Keratinocyte (primary cell): Measurements from ENCODE around the gene CD47. TPM values are rescaled to one million over a fixed set of nuclear protein-coding genes. Genes with fewer than 3 reads are reported as not detected.

ENCODE experiments used
- DNase-seq: peaks from one replicate; pipeline ENCODE4 v3.0.0-alpha.2; 2011; ENCODE audit warnings: low read depth, missing footprints, low spot score
- FAIRE-seq: peaks from 2 replicates; lab custom pipeline; 2011; peaks lifted over from hg19 to GRCh38; lab: Jason Lieb, UNC
- H2AFZ ChIP-seq: 2 replicates; pipeline ENCODE4 v1.6.0; 2012; ENCODE audit warnings: low read length, control low read depth, inconsistent platforms; ENCODE audit not compliant: control insufficient read depth
- H3K27ac ChIP-seq: 2 replicates; pipeline ENCODE4 v1.5.1; 2011; ENCODE audit warnings: low read length; ENCODE audit not compliant: control insufficient read depth, insufficient read depth
- H3K27me3 ChIP-seq: 3 replicates; pipeline ENCODE4 v1.6.0; 2011; ENCODE audit warnings: low read length; ENCODE audit not compliant: control insufficient read depth, insufficient read depth; ENCODE audit errors: extremely low read depth
- H3K36me3 ChIP-seq, 2 experiments: 2 replicates in 1 of 2; 3 replicates in 1 of 2; pipeline ENCODE4 v1.5.1; 2011; ENCODE audit warnings: low read length in 2 of 2, mild to moderate bottlenecking in 1 of 2; ENCODE audit not compliant: control insufficient read depth in 2 of 2, insufficient read depth in 2 of 2; ENCODE audit errors: extremely low read depth in 1 of 2
- H3K4me1 ChIP-seq: 3 replicates; pipeline ENCODE4 v1.5.1; 2011; ENCODE audit warnings: low read length; ENCODE audit not compliant: control insufficient read depth, insufficient read depth; ENCODE audit errors: extremely low read depth
- H3K4me2 ChIP-seq: 3 replicates; pipeline ENCODE4 v1.6.0; 2011; ENCODE audit warnings: low read depth, low read length; ENCODE audit not compliant: control insufficient read depth, insufficient read depth; ENCODE audit errors: extremely low read depth
- H3K4me3 ChIP-seq, 3 experiments: fragments of 200-600 bp in 1 of 3; sonication (generic) in 1 of 3; 2 replicates in 2 of 3; 3 replicates in 1 of 3; pipeline ENCODE4 v1.5.1; 2011 to 2016; ENCODE audit warnings: low read length in 3 of 3, mild to moderate bottlenecking in 3 of 3, control low read depth in 2 of 3, inconsistent platforms in 1 of 3, low read depth in 1 of 3, mixed read lengths in 1 of 3, mixed run types in 1 of 3, moderate library complexity in 1 of 3; ENCODE audit not compliant: control insufficient read depth in 2 of 3, insufficient read depth in 2 of 3; ENCODE audit errors: extremely low read depth in 1 of 3
- H3K79me2 ChIP-seq: 2 replicates; pipeline ENCODE4 v1.6.0; 2012; ENCODE audit warnings: low read length; ENCODE audit not compliant: control insufficient read depth, insufficient read depth
- H3K9ac ChIP-seq: 3 replicates; pipeline ENCODE4 v1.6.0; 2011; ENCODE audit warnings: low read length; ENCODE audit not compliant: control insufficient read depth, insufficient read depth; ENCODE audit errors: extremely low read depth
- H3K9me1 ChIP-seq: 3 replicates; pipeline ENCODE4 v1.6.0; 2011; ENCODE audit warnings: low read length; ENCODE audit not compliant: control insufficient read depth, insufficient read depth; ENCODE audit errors: extremely low read depth
- H3K9me3 ChIP-seq: 2 replicates; pipeline ENCODE4 v1.5.1; 2012; ENCODE audit warnings: low read depth, low read length; ENCODE audit not compliant: control insufficient read depth
- H4K20me1 ChIP-seq: 3 replicates; pipeline ENCODE4 v1.6.0; 2011; ENCODE audit warnings: low read length; ENCODE audit not compliant: control insufficient read depth, insufficient read depth; ENCODE audit errors: extremely low read depth
- EZH2 ChIP-seq: IDR thresholded peaks from one replicate; pipeline ENCODE4 v1.6.1; 2012; ENCODE audit warnings: inconsistent platforms, mild to moderate bottlenecking, low read length, moderate library complexity
- dilution Hi-C: fragments of 300-500 bp; cut with MboI; formaldehyde crosslinking; loops from one replicate; pipeline ENCODE4 v1.7.0; 2020; ENCODE audit warnings: low sequenced_read_pairs; ENCODE audit not compliant: extremely low pct_ligation_motif_present
- polyA plus RNA-seq, 5 experiments: library from polyadenylated mRNA; depleted of rRNA in 3 of 5; stranded (reverse) in 3 of 5; stranded (forward) in 1 of 5; unstranded in 1 of 5; fragments of >200 nt; gene quantifications; 1 replicate in 1 of 5; 2 replicates in 3 of 5; 3 replicates in 1 of 5; pipeline versions ENCODE4 v1.2.1 to v1.2.3, GENCODE V29; 2011 to 2012; ENCODE audit warnings: missing spikeins in 2 of 5, low read depth in 1 of 5, low replicate concordance in 1 of 5
- TF ChIP-seq, protein P1 (sequence below), 3 experiments: IDR thresholded peaks in 1 of 3; conservative IDR thresholded peaks in 1 of 3; optimal IDR thresholded peaks in 1 of 3; 2 replicates in 2 of 3; 3 replicates in 1 of 3; pipeline versions ENCODE3 to v1.5.1; 2011; ENCODE audit warnings: low read length in 3 of 3, mild to moderate bottlenecking in 3 of 3, moderate library complexity in 2 of 3, control low read depth in 1 of 3, inconsistent platforms in 1 of 3; ENCODE audit not compliant: insufficient read depth in 2 of 3; ENCODE audit errors: extremely low read depth in 1 of 3

The CD47 gene
- polyA plus RNA-seq, 1 donor (not counting 4 experiments of a cell fraction or from before 2014, with no cell fraction given): 96.5 TPM

DNA sequence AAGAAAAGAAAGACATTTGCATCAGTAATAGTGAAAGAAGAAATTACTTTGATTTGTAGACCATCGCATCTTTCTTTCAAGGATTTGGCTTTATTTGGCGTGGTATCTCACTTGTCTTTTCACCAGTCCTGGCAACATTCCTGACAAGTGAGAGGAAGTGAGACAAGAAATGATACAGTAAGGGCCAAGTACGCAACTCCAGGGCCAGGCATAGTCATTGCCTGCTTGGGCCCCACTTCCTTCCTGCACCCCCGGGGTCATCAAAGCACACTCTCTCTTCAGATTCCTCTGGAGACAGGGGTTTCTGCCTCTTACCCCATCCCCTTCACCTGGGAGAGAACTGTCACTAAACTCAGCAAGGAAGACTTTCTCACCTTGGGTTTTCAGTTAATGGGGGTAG is 55.1 kb downstream of the CD47 start:
- dilution Hi-C loops: no loop called here
- no peak overlapping the region for H3K9ac ChIP-seq
- H3K9me3 ChIP-seq: no peaks in the 10 kb centered on the region
- no peak overlapping the region for H3K27ac ChIP-seq
- no peak overlapping the region for H3K4me3 ChIP-seq
- peaks cover 9% of the 10 kb centered on the region for H3K4me1 ChIP-seq
- H3K36me3 ChIP-seq: no peaks in the 10 kb centered on the region
- no peaks in the 10 kb centered on the region for H3K79me2 ChIP-seq
- no peak for FAIRE-seq
- H3K9me1 ChIP-seq: no peaks in the 10 kb centered on the region
- H3K4me2 ChIP-seq: no peak overlapping the region
- H3K27me3 ChIP-seq: no peaks in the 10 kb centered on the region
- TF ChIP-seq EZH2: no peak
- TF ChIP-seq, protein P1, sequence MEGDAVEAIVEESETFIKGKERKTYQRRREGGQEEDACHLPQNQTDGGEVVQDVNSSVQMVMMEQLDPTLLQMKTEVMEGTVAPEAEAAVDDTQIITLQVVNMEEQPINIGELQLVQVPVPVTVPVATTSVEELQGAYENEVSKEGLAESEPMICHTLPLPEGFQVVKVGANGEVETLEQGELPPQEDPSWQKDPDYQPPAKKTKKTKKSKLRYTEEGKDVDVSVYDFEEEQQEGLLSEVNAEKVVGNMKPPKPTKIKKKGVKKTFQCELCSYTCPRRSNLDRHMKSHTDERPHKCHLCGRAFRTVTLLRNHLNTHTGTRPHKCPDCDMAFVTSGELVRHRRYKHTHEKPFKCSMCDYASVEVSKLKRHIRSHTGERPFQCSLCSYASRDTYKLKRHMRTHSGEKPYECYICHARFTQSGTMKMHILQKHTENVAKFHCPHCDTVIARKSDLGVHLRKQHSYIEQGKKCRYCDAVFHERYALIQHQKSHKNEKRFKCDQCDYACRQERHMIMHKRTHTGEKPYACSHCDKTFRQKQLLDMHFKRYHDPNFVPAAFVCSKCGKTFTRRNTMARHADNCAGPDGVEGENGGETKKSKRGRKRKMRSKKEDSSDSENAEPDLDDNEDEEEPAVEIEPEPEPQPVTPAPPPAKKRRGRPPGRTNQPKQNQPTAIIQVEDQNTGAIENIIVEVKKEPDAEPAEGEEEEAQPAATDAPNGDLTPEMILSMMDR (optimal IDR thresholded peaks at IDR 0.05 in 1 of 3, IDR thresholded peaks at IDR 0.05 in 1 of 3, conservative IDR thresholded peaks at IDR 0.05 in 1 of 3; ENCODE audit: extremely low read depth in 1 of 3, insufficient read depth in 2 of 3, low read length in 3 of 3): no peak
- no peak overlapping the region for H2AFZ ChIP-seq
- DNase-seq: no peak
- H4K20me1 ChIP-seq: no peaks in the 10 kb centered on the region

DNA sequence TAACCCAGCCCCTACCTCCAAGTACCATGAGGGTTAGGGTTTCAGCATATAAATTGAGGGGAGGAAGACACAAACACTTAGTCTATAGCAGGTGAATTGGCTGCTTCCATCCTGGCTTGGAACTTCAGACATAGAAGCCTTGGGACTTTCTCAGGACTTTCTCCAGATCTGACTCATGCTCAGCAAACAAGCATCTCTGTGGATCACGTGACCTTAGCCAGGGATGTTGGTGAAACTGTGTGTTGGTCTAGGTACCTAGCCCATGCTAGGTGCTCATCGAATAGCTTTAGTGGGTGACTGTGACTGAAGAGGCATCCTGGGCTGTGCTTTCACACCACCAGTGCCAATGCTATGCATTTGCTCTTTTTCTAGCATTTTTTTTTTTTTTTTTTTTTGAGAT is 58.9 kb downstream of the CD47 start:
- Histone ChIP-seq H3K27ac (no peak overlapping the region), H3K27me3 (no peaks in the 10 kb centered on the region)
- FAIRE-seq: no peak

More for the DNA sequence above, 58.9 kb downstream of the CD47 start:
- DNase-seq: no peak
- no peak overlapping the region for H3K9ac ChIP-seq
- H3K4me2 ChIP-seq: no peak overlapping the region
- no peaks in the 10 kb centered on the region for H3K79me2 ChIP-seq
- no peaks in the 10 kb centered on the region for H3K9me3 ChIP-seq
- H2AFZ ChIP-seq: no peak overlapping the region
- no peak for TF ChIP-seq EZH2
- TF ChIP-seq, protein P1 (optimal IDR thresholded peaks at IDR 0.05 in 1 of 3, IDR thresholded peaks at IDR 0.05 in 1 of 3, conservative IDR thresholded peaks at IDR 0.05 in 1 of 3; ENCODE audit: extremely low read depth in 1 of 3, insufficient read depth in 2 of 3, low read length in 3 of 3): no peak
- no peaks in the 10 kb centered on the region for H4K20me1 ChIP-seq
- dilution Hi-C loops: no loop called here
- H3K4me1 ChIP-seq: peaks cover 9% of the 10 kb centered on the region
- H3K9me1 ChIP-seq: no peaks in the 10 kb centered on the region
- no peak overlapping the region for H3K4me3 ChIP-seq
- H3K36me3 ChIP-seq: no peaks in the 10 kb centered on the region
